Type B pancreatic cell (in vitro differentiated cells): Measurements from ENCODE around the gene KIF13A. TPM values are rescaled to one million over a fixed set of nuclear protein-coding genes. Genes with fewer than 3 reads are reported as not detected.

Source experiments
- DNase-seq: peaks from one replicate; pipeline ENCODE4 v3.0.0; 2021; ENCODE audit warnings: mixed read lengths; ENCODE audit not compliant: unreplicated experiment; ENCODE audit errors: extremely low spot score
- H3K27ac Mint-ChIP-seq: 2 replicates; pipeline ENCODE4 v1.8.0; 2021; ENCODE audit warnings: mild to moderate bottlenecking, mixed read lengths
- H3K27me3 Mint-ChIP-seq: 2 replicates; pipeline ENCODE4 v1.8.0; 2021; ENCODE audit warnings: mixed read lengths
- H3K36me3 Mint-ChIP-seq: 2 replicates; pipeline ENCODE4 v1.8.0; 2021; ENCODE audit warnings: mixed read lengths
- H3K4me1 Mint-ChIP-seq: one replicate; pipeline ENCODE4 v1.8.0; 2021; ENCODE audit warnings: mixed read lengths; ENCODE audit not compliant: unreplicated experiment
- H3K4me3 Mint-ChIP-seq: 2 replicates; pipeline ENCODE4 v1.8.0; 2021; ENCODE audit warnings: mild to moderate bottlenecking, mixed read lengths
- H3K9me3 Mint-ChIP-seq: 2 replicates; pipeline ENCODE4 v1.8.0; 2021; ENCODE audit warnings: mixed read lengths
- CTCF ChIP-seq: fragments of 200-600 bp; sonication (generic); conservative IDR thresholded peaks from 2 replicates; pipeline ENCODE4 v1.5.0; 2021; ENCODE audit warnings: antibody characterized with exemption, mild to moderate bottlenecking
- total RNA-seq: library from RNA; stranded (reverse); gene quantifications from 2 replicates; pipeline ENCODE4 v1.2.1, GENCODE V29; 2021; ENCODE audit warnings: low replicate concordance

The KIF13A gene
- total RNA-seq, 1 donor from 2014 or later: 36.9 TPM

GRCh38 chr6:17866876-17867444 lies 120.5 kb downstream of the KIF13A start:
- no peak for TF ChIP-seq CTCF
- Mint-ChIP-seq H3K27ac (peak overlapping the region; percentile 16), H3K4me1 (peaks cover 43% of the 10 kb centered on the region), H3K9me3 (no peaks in the 10 kb centered on the region), H3K27me3 (no peaks in the 10 kb centered on the region), H3K4me3 (peak overlapping the region; percentile 7), H3K36me3 (peaks cover 4% of the 10 kb centered on the region)
- no peak for DNase-seq

- Mint-ChIP-seq H3K4me3 (peak overlapping the region; percentile 43), H3K27me3 (no peaks in the 10 kb centered on the region), H3K36me3 (peaks cover 4% of the 10 kb centered on the region), H3K4me1 (peaks cover 43% of the 10 kb centered on the region), H3K9me3 (no peaks in the 10 kb centered on the region), H3K27ac (peak overlapping the region; percentile 93)
- no peak for TF ChIP-seq CTCF
- DNase-seq: no peak
These were observed 121.4 kb downstream of the KIF13A start for GRCh38 chr6:17865798-17866725.

- H3K4me1 Mint-ChIP-seq: peaks cover 43% of the 10 kb centered on the region
- peak overlapping the region; percentile 43 for H3K4me3 Mint-ChIP-seq
- no peak for DNase-seq
- peaks cover 4% of the 10 kb centered on the region for H3K36me3 Mint-ChIP-seq
- no peaks in the 10 kb centered on the region for H3K27me3 Mint-ChIP-seq
- peak overlapping the region; percentile 93 for H3K27ac Mint-ChIP-seq
- TF ChIP-seq CTCF: no peak
- H3K9me3 Mint-ChIP-seq: no peaks in the 10 kb centered on the region
These were observed 122.2 kb downstream of the KIF13A start for GRCh38 chr6:17865243-17865642.

- H3K9me3 Mint-ChIP-seq: no peaks in the 10 kb centered on the region
- TF ChIP-seq CTCF: no peak
- peaks cover 1% of the 10 kb centered on the region for H3K36me3 Mint-ChIP-seq
- H3K4me3 Mint-ChIP-seq: no peak overlapping the region
- no peak for DNase-seq
- H3K4me1 Mint-ChIP-seq: peaks cover 34% of the 10 kb centered on the region
- no peaks in the 10 kb centered on the region for H3K27me3 Mint-ChIP-seq
- peak overlapping the region; percentile 93 for H3K27ac Mint-ChIP-seq
These were observed 123.3 kb downstream of the KIF13A start for GRCh38 chr6:17863901-17864754.

GRCh38 chr6:17861361-17861760 lies 126.1 kb downstream of the KIF13A start:
- H3K27ac Mint-ChIP-seq: no peak overlapping the region
- H3K4me1 Mint-ChIP-seq: peaks cover 17% of the 10 kb centered on the region
- H3K27me3 Mint-ChIP-seq: no peaks in the 10 kb centered on the region
- no peak for DNase-seq
- no peaks in the 10 kb centered on the region for H3K9me3 Mint-ChIP-seq
- TF ChIP-seq CTCF: no peak
- no peaks in the 10 kb centered on the region for H3K36me3 Mint-ChIP-seq
- H3K4me3 Mint-ChIP-seq: no peak overlapping the region
